Measurements from ENCODE around the gene KRTAP4-12.
"Not testable (repeated sequence)": the region's sequence is repeated elsewhere in the genome, so short reads cannot be mapped to it uniquely, and the experiment has no call there.

The KRTAP4-12 gene

DNA sequence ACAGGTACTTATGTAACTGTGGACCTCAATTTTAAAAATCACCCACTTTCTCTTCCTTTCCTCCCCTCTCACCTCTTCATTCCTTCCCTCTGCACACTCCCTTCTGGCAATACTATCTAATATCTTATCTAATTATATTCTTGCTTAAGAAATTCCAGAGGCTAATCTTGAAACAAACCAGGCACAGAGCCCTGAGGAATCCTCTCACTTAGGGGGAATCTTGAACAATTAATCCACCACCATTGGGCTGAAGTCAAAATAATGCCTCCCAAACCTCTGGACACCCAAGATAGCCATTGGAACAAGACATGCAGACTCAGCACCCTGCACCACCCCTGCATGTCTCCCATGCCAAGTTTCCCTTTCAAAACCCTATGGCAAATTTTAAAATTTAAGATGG lies 17.4 kb upstream of the KRTAP4-12 start:
- no peak for DNase-seq (ENCODE audit: low spot score)
- in situ Hi-C loops (cut with MboI; ENCODE audit: low pct_unique_long_range_greater_than_20kb, low sequenced_read_pairs, unreplicated experiment), result no loop called here
- TF ChIP-seq, protein P1, sequence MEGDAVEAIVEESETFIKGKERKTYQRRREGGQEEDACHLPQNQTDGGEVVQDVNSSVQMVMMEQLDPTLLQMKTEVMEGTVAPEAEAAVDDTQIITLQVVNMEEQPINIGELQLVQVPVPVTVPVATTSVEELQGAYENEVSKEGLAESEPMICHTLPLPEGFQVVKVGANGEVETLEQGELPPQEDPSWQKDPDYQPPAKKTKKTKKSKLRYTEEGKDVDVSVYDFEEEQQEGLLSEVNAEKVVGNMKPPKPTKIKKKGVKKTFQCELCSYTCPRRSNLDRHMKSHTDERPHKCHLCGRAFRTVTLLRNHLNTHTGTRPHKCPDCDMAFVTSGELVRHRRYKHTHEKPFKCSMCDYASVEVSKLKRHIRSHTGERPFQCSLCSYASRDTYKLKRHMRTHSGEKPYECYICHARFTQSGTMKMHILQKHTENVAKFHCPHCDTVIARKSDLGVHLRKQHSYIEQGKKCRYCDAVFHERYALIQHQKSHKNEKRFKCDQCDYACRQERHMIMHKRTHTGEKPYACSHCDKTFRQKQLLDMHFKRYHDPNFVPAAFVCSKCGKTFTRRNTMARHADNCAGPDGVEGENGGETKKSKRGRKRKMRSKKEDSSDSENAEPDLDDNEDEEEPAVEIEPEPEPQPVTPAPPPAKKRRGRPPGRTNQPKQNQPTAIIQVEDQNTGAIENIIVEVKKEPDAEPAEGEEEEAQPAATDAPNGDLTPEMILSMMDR (IDR thresholded peaks at IDR 0.05; ENCODE audit: extremely low read depth, insufficient read depth, missing control alignments), result no peak

DNA sequence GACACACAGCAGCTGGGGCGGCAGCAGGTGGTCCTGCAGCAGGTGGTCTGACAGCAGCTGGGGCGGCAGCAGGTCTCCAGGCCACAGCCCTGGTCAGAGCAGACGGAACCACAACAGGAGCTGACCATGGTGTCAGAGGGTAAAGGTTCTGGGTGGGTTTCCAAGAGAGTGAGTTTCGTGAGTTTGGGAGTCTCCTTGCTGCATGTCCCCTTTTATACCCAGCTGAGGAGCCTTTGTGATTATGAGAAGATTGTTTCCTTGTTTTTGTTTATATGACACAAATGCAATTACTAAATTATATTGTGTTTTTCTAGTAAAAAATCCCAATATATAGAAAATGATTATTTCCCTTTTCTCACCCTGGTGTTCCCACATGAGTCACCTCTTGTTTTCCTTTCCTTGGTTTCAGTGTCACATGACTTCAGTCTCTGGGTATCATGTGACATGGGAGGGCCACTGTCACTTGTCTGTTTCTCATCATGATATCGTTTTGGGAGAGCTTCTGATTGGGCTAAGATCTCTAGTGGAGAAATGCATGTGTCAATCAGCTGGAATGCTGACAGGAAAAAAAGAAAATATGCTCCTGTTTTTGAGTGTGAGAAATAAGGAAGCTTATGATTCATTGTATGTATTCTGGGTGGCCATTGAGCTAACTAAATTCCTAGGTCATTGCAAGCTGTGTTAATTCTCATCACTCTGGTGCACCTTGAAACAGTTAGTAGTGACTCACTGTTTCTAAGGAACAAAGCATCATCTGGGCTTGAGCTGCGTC lies 16.6 kb upstream of the KRTAP4-12 start, which contains the start of gene KRTAP4-6:
Gene KRTAP4-6, minus strand, starts transcription at position 185 of the 772 bp plus-strand sequence. Its CDS starts 57 bp downstream, at position 128.
- DNase-seq (ENCODE audit: low spot score), result no peak
- in situ Hi-C loops (cut with MboI; ENCODE audit: low pct_unique_long_range_greater_than_20kb, low sequenced_read_pairs, unreplicated experiment), result no loop called here
- TF ChIP-seq, protein P1 (IDR thresholded peaks at IDR 0.05; ENCODE audit: extremely low read depth, insufficient read depth, missing control alignments), result no peak

DNA sequence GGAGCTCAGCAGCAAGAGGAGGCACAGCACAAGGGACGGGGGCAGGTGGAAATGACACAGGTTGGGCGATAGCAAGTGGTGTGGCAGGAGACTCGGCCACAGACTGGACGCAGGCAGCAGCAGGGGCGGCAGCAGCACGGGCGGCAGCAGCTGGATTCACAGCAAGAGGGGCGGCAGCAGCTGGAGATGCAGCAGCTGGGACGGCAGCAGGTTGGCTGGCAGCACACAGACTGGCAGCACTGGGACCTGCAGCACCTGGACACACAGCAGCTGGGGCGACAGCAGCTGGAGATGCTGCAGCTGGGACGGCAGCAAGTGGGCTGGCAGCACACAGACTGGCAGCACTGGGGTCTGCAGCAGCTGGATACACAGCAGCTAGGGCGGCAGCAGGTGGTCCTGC lies 15.9 kb upstream of the KRTAP4-12 start:
- DNase-seq (ENCODE audit: low spot score); in situ Hi-C loops (cut with MboI; ENCODE audit: low pct_unique_long_range_greater_than_20kb, low sequenced_read_pairs, unreplicated experiment): not testable (repeated sequence)

DNA sequence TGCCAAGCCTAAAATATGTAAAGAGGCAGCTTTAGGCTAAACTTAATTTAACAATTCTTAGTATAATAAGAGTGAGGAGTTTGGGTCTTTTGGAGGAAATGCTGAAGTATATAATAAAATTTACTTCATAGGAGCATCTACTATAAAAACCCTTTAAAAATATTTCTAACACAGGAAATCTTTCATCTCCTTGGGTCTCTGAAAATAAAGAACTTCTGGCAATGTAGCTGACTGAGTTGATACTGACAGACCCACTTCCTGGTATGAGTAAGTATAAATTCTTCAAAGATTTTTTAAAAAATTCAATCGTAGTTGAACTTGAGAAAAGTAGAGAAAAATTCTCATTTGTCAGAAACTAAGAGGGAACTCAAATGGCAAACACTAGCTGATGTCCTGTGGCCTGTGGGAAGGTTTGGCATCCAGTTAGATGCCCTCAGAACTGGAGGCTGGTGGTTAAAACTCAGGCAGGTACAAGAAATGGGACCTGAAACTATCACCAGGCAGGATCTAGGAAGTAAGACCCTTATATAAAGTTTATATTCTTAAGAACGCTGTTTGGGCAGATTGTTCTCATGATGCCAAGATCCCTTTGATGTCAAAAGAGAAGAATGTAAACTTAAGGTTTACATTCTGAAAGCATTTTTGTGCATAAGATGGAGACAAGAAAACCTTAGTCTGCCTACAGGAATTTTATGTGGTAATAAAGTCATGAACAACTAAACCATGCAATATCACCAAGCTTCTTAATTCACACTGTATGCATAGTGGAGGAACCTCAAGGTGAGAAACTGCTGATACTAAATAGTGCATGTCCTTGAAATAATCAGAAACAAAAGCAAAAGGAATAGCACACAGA lies 10.1 kb upstream of the KRTAP4-12 start:
- DNase-seq (ENCODE audit: low spot score), result no peak
- TF ChIP-seq, protein P1 (IDR thresholded peaks at IDR 0.05; ENCODE audit: extremely low read depth, insufficient read depth, missing control alignments), result no peak
- in situ Hi-C loops (cut with MboI; ENCODE audit: low pct_unique_long_range_greater_than_20kb, low sequenced_read_pairs, unreplicated experiment), result no loop called here

DNA sequence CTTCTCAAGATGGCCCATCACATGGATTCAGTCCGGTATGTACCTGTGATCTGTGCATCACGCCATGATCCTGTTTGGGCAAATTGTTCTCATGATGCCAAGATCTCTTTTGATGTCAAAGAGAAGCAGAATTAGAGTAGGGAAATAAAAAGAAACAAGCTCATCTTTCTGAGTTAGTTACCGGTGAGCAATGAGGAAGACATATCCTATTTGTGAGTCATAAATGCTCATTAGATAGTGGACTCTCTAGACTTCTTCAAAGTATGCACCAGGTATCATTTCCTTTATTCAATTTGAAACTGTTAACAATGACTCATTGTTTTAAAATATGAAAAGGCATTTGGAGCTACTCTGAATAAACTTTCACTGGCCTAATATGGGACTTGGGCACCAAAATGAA lies 8.0 kb upstream of the KRTAP4-12 start:
- DNase-seq (ENCODE audit: low spot score), result peak; percentile 28
- TF ChIP-seq, protein P1 (IDR thresholded peaks at IDR 0.05; ENCODE audit: extremely low read depth, insufficient read depth, missing control alignments), result no peak
- in situ Hi-C loops (cut with MboI; ENCODE audit: low pct_unique_long_range_greater_than_20kb, low sequenced_read_pairs, unreplicated experiment), result no loop called here

DNA sequence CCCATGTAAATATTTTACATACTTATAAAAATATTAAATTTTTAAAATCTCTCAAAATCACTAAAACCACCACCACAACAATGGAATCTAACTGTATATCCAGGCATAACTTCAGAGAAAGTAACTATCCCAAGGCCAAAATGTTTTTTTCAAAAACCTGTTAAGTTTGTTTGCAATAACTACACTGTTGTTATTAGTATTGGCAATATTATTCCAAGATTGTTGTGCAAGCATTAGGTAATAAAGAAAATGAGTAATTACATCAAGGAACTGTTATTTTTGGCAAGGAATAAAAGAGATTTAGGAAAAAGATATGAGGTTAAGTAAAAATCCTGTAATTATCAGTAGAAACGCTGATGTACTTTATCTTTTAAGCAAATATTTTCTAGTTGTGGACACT lies 3.4 kb upstream of the KRTAP4-12 start:
- in situ Hi-C loops (cut with MboI; ENCODE audit: low pct_unique_long_range_greater_than_20kb, low sequenced_read_pairs, unreplicated experiment), result no loop called here
- DNase-seq (ENCODE audit: low spot score), result no peak
- TF ChIP-seq, protein P1 (IDR thresholded peaks at IDR 0.05; ENCODE audit: extremely low read depth, insufficient read depth, missing control alignments), result no peak

DNA sequence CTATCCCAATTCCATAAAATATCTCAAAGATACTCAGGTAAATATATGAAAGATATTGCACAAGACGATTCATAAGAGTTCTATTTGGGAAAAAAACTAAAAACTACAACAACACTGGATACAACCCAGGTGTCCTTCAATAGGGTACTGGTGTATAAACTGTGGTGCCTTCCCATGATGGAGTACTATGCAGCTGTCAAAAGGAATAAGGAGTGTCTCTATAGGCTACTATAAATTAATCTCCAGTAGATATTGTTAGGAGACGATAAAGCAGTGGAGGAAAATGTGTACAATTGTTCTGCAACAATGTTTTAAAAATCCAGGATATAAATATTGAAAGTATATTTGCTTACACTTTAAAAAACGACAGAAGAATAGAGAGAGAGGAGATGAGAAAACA lies 2.4 kb upstream of the KRTAP4-12 start:
- TF ChIP-seq, protein P1 (IDR thresholded peaks at IDR 0.05; ENCODE audit: extremely low read depth, insufficient read depth, missing control alignments), result no peak
- DNase-seq (ENCODE audit: low spot score), result no peak
- in situ Hi-C loops (cut with MboI; ENCODE audit: low pct_unique_long_range_greater_than_20kb, low sequenced_read_pairs, unreplicated experiment), result no loop called here

Measured in GM13977 (cell line).